Activated CD4-positive, alpha-beta T cell treated with anti-CD3 and anti-CD28 coated beads, Interleukin-2, amount 50 U/mL, for 48 hours (primary cell): ENCODE data around the gene PLCL1.

Experiments used
- DNase-seq, 2 experiments: peaks; one replicate each; pipeline ENCODE4 v3.0.0-alpha.2; 2020

The PLCL1 gene

DNA sequence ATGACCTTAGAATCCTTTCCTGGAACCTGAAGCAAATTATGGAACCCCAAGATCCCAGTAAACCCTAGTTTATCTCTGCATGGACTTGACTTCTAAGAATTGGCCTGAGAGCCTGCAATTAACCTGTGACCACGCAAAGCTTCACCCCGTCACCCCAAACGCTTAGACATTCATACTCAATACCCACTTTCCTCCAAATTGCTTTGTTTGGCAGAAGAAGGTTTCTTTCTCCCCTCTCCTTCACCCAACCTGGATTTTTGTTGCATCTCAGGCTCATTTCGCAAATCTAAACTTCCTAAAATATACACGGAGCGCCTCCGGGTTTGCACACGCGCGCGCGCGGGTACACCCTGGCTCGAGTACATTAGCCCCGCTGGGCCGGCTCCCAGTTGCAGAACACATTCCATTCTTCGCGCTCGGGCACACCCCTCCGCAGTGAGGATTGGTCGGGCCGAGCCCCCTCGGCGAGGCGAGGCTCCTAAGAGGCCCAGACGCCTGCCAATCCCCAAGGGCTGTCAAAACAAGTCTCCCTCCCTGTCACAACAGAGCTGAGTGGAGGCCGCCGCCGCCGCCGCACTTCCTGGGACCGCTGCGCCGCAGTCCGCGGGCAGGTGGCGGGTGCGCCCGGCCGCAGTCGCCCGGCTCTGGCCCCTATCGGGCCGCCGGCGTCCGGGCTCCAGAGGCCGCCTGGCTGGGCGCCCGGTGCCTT, at the start of gene PLCL1:
Gene PLCL1 (plus strand): TSS at position 545 of the 709 bp plus-strand sequence.
- peak; percentile 89 to 93 for DNase-seq

DNA sequence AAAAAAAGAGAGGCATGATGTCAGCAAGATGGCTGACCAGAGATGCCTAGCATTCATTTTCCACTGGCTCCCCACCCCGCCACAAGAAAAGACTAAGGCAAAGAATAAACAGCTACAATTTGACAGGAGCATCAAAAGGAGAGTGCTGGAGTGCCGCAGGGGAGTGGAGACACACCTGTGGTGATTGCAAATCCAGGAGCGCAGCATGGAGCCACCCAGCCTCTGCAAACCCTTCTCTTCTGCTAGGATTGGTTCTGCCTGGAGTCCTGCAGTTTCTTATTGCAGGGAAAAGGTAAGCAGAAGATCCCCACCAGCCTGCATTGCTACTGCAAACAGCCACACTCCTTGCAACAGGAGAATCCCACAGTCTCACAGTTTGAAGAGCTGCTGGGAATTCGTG, 45.4 kb upstream of the PLCL1 start:
- DNase-seq = no peak

DNA sequence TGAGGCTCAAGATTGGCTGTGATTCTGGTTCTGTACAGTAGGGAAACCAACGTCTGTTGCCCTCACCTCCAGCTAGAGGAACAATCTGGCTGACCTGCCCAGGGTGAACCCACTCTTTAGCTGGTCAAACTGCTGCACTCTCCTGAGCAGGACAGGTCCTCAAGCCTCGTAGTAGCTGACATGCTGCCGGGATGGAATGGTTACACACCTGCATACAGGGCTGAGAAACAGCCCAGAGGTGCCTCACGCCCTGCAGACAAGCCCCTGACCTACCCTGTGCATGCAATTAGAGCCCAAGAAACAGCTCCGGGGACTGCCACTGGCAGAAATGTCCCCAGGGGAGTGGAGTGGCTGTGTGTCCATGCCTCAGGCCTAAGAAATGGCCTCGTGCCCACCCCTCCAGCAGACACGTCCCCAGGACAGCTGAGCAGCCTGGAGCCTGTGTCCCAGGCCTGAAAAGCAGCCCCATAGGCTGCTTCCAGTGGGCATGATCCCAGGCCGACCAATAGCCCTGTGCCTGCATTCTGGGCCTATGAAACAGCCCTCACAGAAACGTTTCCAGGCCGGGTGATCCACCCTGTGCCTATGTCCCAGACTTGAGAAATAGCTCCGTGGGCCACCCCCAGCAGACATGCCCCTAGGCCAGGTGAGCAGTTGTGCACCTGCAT, 44.6 kb upstream of the PLCL1 start:
- DNase-seq = no peak

DNA sequence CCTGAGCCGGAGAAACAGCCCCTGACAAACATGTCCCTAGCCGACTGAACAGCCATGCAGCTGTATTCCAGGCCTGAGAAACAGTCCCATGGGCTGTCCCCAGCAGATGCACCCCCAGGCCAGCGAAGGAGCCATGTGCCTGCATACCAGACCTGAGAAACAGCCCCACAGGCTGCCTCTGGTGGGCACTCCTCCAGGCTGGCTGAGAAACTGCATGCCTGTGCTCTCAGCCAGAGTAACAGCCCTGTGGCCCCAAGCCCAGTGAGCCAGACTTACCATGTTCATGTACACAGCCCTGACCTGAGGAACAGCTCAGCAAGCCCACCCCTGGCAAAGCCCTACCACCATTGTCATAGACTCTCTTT, 44.1 kb upstream of the PLCL1 start:
- DNase-seq = no peak

DNA sequence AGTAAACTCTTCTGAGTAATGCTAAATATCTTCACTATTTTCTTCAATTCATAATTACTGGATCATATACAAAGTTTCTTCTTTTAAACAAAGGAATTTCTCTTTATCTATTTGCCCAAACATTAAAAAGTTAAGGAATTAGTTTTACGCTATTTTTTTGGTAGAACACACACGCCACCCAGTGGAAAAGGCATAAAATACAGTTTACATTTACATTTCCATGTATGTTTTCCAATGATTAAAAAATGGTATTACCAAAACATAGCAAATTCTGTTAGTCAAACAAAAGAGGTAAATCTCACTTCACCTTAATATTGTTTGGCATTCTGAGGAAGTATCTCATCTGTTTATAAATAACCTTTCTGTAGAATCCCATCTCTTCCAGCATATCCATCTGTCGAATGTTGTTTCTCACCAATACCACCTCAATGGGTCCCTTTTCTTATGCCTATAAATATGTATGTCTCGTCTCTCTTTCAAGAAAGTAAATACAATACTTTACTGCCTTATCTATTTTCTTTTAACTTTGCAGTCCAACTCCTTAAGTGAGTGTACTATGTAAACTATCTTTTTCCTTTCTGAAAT, 26.5 kb upstream of the PLCL1 start:
- no peak for DNase-seq

DNA sequence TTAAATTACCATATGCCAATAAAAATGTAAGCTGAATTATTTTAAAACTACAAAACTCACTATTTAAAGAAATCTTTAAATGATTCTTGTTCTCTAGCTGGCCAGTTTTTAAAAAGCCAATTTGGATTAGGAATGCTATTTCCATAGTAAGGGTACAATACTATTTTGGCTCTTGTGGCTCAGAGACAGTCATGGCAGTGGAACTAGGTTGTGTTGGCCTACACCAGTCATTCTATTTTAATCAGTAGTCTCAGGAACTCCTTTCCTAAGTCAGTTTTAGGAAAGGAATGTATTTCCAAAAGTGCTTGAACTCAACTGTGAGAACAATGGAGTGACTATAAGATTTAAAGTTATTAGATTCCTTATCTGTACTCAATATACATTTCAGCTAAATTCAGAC, 25.1 kb upstream of the PLCL1 start:
- no peak for DNase-seq

DNA sequence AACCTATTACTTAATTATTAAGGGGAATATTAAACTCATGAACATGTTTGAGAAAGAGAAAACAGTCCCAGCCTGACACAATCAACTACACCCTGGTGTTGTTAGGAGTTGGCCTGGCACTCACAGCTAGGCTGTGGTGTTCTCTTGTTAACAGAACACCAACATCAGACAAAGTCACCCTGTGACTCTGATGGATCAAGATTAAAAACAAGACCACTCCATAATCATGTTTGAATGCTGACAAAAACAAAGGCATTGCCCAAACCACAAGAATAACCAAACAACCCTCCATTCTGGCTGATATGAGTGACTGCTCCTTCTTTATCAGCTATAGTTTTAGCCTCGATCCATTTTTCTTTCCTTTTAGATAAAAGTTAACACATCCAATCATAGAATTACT, 22.3 kb upstream of the PLCL1 start:
- DNase-seq = no peak

DNA sequence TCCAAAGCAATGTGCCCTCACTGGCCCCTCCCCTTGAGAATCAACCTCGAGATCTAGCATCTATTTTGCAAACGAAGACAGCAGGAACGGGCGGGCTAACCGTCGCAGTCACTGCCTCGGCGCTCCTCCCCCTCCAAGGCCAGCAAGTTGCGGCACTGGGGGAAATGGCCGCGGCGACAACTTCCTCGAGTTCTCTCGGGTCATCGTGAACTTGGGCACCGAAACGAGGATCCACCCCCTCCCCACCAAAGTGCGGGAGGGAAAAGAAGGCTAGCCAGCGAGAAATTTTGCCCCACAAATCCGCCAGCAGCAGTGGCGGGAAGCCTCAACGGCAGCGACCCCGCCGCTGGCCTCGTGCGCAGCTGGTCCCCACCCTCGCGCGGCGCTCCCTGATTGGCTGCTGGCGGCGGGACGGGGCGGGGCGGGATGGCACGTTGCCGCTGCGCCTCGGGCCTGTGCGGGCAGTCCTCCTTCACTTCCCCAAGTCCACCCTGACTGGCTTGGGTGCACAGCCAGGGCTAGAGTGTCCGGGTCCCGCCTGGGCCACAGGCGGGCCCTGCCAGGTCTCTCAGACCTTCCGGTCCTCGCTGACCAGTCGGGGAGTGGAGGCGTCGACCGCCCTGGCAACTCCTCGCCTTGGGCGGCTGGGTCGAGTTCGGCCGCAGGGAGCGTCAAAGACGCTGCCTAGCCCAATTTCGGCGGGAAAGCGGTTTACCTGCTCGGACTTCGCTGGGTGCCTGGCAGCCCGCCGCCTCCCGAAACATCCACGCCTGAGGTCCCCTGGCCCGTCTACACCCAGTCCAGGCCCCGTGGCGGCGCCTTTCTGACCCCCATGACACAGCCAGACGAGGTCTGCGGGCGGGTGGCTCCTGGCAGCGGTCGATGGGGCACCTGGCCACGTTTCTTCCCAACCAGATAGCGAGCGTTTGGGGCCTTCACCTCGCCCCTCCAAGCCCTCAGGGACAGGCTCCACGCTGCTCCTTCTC, 19.1 kb upstream of the PLCL1 start, which contains the start of gene BOLL:
Gene BOLL (minus strand): TSS at position 364 of the 986 bp plus-strand sequence. CDS start 3,469 bp downstream, outside the sequence.
- no peak for DNase-seq

DNA sequence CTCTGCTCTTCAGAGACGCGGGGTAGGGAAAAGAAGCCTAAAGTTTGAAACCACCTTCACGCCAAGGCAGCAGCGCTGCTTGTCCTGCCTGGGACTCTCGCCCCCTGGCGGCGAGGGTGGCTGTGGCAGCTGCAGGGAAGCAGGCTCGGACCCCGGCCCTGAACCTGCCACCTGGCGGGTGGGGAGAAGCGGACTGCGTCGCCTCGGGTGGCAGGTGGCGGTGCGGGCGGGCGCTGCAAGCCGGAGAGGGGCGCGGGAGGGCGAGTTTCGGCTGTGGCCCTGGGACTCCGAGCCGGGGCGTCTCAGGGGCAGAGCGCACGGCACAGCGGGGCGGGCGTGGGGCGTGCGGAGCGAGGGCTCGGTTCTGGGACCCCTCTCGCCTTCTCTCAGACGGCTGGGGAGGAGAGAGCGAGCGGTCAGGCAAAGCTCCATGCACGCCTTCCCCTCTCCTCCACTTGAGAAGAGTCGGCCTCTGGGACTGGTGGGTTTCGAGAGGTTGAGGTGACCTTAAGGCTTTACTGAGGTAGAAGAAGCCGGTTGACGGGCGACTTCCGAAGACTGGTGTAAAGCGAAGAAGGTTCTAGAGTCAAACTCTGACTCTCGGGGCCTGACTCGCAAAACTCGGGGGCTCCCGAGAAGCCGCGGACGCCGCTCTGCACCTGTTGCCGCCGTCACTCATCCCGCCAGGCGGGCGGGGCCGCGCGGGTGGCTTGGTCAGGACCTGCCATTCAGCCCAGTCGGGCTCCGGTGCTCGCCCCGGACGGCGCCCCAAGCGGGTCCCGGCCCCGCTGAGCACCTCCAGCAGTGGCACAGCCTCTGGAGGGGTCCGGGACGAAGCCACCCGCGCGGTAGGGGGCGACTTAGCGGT, 18.1 kb upstream of the PLCL1 start:
- DNase-seq = peak; percentile 70 to 76

DNA sequence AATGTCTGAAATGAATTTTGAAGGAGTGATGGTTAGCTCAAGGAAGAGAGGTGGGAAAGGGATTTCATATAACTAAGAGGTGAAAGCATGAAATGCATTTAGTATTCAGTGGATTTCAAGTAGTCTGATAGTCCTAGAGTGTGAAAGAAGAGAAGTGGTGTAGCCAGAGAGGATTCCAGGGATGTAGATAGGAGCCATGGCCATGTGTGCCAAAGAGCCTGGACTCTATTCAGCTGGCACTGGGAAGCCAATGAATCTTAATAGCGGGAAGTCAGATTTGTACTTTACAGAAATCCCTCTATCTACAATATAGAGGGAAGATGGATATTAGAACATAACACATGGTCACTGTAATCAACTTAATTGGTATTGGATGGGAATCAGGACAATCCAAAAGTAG, 10.9 kb upstream of the PLCL1 start:
- DNase-seq = no peak

DNA sequence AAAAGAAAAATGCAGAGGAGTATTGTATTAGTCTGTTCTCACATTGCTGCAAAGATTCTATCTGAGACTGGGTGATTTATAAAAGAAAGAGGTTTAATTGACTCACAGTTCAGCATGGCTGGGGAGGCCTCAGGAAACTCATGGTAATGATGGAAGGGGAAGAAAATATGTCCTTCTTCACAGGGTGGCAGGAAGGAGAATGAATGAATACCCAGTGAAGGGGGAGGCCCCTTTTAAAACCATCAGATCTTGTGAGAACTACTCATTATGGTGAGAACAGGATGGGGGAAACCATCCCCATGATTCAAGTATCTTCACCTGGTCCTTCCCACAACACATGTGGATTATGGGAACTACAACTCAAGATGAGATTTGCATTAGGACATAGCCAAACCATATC, 9.1 kb upstream of the PLCL1 start:
- no peak for DNase-seq

DNA sequence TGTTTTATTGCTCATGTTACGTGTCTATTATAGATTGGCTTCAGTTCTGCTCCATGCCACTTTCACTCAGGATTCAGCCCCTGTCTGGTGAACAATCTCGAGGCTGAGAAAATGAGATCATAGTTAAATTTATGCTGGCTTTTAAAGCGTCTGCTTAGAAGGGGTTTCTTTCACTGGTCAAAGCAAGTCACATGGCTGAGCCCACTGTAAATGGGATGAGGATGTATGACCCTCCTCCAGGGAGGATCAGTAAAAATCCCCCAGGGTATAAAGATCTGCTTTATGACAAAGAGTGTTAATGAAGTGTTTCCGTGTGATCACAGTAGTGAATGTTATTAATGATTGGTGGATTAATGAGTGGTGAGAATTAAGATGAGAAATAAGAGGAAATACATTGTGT, 6.2 kb upstream of the PLCL1 start:
- DNase-seq = no peak

DNA sequence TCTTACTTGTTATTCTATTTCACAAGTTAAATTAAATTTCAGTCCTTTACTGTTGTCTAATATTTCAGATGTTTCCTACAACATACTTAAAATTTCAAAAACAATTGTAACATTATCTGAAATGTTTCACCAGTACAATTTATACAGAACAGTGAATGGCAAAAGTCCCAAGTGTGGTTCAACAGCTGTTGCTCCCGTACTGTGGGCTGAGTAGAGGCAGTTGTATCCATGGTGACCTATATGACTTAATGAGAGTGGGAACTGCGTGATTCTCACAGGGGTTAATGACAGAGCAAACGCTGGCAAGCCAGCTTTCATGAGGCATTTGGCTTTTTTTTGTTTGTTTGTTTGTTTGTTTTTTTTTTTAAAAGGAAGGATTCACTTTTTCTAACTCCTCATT, 5.3 kb upstream of the PLCL1 start:
- DNase-seq = no peak

DNA sequence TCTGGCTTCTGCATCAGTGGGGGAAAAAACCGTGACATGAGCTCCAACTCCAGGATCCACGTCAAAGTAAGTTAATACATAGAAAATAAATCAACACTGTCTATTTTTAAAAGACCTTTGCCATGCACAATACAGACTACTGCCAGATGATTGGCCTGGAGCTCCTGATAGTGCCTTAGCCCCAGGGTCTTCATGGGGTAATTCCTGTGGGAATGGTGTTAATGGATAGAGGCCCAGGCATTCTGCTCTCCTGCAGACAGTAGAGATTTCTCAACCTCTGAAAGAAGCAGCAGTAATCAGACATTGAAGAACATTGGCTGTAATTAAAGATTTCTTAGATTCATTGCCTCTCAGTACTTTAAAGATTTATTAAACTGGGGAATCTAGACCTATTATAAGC, 4.3 kb upstream of the PLCL1 start:
- no peak for DNase-seq

DNA sequence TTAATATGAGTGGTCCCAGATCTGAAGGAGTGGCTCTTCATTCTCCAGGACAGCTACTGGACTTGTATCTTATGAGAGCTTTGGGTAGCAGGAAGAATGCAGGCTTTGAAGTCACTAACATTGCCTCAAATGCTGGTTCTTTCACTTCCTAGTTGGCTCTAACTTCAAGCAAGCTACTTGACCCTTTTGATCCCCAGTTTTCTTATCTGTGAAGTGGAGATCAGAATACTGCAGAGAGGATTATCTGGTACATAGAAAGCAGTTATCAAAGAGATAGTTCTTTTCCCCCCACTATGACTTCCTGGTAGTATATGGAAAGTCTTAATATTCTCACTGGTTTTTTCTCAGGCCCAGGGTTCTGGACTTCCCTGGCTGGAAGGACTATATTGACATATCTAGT, 3.4 kb upstream of the PLCL1 start:
- DNase-seq = no peak

DNA sequence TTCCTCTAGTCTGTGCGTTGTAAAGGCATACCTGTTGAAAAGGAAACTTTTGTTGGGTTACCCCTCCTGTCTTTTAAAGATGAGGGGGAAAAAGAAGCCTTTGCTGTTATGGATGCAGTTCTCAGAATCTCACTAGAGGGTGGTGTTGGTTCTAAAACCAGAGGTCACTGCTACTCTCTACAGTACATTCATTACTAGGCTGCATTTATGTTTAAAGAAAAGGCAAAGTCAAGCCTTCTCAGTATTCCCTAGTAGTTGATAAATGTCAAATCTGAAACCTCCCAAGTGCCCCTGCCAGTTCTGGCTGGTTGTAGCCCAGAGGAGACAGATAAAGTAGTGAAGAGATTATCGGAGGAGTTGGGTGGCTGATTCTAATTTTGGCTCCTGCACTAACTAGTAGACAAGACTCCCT, 1.4 kb upstream of the PLCL1 start:
- no peak for DNase-seq

DNA sequence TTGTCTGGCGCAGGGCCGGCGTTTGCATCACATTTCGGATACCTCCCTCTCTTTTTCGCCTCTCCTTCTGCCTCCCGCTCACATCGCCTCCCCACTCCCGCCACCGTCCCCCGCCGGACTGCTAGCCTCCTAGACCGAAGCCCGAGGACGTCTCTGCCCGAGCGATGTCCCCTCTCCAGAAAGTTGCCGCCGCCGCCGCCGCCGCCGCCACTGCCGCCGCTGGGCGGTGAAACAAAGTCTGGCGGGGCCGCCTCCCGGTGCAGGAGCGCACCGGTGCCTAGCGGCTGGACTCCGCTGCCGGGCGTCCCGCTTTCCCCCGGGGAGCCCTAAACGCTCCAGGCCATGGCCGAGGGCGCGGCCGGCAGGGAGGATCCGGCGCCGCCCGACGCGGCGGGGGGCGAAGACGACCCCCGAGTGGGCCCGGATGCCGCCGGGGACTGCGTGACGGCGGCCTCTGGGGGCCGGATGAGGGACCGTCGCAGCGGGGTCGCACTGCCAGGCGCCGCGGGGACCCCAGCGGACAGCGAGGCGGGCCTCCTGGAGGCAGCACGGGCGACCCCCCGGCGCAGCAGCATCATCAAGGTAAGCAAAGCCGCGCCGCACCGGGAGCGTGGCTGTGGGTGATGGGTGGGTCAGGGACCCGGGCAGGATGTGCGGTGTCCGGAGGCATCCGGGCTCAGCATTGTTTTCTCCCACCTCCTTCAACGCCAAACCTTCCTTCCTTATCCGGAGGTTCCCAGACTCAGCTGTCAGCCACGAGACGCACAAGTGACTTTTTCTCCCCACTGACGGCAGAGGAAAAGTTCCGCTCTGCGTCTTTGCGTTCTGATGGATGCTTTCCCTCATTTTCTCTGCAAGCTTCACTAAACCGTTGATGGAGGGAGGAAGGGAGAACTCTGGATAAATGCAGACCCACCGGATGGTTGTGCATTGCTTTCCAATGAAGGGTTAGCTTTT, 643 bp downstream of the PLCL1 start:
- peak; percentile 34 to 39 for DNase-seq

DNA sequence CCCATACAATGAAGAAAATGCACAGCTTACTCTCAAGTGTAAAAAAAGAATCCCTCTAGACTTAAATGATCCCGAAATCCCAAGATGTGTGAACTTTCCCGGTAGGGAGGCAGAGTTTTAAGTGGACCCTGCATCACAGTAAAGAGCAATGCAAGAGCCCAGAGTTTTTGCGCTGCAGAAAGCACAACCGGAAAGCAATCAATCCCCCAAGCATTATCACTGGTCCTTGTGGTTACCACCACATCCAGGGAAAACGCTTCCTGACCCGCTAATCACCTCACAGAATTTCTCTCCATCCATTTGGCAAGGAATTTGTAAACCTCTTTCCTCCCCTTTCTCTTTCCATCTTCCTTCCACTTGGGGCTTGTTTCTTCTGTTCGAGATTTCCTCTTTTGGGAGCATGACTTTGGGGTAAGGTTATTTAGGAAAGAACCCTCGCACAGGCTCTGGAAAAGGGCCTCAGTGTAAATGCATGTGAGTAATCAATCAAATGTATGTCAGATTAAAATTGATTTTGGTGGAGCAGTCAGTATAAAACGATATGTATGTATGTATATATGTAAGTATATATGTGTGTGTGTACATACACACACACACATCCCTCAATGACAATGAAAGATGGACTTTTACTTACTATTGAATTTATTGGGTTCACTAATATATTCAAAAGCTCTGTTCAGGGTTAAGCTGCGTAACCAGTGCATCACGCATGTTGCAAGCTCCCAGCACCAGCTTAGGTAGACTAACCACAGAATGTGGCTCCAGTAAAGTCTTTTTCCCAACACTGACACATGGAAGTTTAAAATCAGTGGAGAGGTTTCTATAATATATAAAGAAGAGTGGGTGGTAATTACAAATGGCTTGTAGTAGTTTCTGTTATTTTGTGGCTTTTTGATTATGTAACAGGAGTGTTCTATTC, 1.6 kb downstream of the PLCL1 start:
- no peak for DNase-seq

DNA sequence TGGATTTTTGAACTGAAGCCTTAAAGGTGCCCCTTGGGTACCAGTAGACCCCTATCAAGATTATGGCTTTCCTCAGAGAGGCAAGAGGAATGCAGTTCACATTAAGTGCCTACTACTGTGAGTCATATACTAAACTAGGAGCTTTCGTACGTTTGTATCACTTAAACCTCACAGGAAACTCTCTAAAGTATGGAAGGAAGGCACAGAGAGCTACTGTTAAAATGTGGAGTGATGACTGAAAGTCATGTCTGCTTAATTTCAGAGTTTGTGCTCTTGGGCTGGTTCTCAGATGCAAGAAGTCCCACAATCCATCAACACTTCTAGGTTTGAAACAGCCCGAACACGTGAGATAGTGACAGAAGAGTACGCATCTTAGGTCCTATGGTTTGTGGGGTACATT, 4.7 kb downstream of the PLCL1 start:
- no peak for DNase-seq

DNA sequence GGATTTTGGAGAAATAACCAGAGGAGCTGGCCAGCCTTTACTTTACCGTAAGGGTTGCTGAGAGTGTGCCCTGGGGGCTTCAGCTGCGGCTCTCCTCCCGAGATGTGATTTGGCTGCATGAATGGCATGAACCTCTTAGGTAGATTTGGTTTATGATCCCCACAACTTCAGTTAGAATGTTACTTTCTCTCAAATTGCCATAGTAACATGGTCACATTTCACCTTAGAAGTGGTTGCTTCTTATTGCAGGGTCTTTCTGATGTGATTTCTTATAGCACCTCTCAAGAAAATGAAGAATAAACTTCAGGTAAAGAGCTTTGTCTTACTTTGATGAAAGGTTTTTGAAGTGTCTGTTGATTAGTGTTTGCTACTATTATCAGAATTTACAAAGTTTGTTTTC, 5.6 kb downstream of the PLCL1 start:
- DNase-seq = no peak
